NOMO-1 treated with dmso at 0.1 percent for 144 hours (cell line): ENCODE data around the gene SLC9A7.
"Not testable (repeated sequence)": the region's sequence is repeated elsewhere in the genome, so short reads cannot be mapped to it uniquely, and the experiment has no call there.

Source experiments
- DNase-seq: peaks from one replicate; lab custom pipeline; 2025; ENCODE audit not compliant: unreplicated experiment; lab: John Stamatoyannopoulos, UW

Gene SLC9A7

GRCh38 chrX:46758956-46759644, at the start of gene SLC9A7:
TSS of gene SLC9A7 (minus strand) at chrX:46759118. CDS start at chrX:46759029, 89 bp downstream.
- DNase-seq, result peak; percentile 44

DNA sequence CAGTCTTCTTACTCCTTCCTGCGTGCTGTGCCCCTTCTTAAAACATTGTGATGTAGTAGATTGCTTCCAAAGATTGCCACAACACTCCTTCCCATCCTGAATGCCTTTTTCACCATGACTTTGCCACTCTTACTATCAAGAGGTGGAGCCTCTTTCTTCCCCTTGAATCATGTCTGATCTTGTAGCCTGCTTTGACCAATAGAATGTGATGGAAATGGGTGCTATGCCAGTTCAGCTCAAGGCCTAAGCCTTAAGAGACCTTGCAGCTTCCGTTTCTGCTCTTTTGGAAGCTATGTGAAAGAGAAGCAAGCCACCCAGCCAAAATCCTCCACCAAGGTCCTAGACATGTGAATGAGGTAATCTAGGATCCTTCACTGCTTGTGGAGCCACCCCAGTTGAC, 46.4 kb upstream of the SLC9A7 start:
- no peak for DNase-seq

GRCh38 chrX:46803140-46803539, 44.2 kb upstream of the SLC9A7 start:
- DNase-seq, result no peak

DNA sequence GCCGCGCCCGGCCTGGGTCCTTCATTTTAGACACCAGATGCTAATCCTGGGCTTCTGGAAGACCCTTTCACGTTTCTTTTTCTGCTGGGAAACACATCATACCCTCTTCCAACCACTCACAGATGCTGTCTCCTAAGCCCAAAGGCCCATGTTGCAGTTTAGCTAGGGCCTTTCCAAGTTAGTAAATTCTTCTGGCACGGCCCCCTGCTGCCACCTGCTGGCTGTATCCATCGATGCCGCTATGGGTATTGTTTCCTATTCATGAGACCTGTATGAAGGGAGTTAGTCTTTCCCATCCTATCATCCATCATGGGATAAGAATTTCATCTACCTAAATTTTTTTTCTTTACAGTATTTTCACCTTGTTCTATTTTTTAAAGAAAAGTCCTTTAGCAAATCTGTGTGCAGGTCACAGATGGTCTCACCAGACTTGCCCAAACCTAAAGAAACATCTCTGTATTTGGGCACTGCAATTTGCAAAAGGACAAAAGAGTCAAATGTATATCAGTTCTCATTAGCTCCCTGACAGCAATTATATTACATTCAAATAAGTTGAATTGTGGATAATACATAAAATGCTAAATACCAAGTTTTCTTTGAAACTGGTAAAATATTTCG, 37.8 kb upstream of the SLC9A7 start:
- DNase-seq, result peak; percentile 23

DNA sequence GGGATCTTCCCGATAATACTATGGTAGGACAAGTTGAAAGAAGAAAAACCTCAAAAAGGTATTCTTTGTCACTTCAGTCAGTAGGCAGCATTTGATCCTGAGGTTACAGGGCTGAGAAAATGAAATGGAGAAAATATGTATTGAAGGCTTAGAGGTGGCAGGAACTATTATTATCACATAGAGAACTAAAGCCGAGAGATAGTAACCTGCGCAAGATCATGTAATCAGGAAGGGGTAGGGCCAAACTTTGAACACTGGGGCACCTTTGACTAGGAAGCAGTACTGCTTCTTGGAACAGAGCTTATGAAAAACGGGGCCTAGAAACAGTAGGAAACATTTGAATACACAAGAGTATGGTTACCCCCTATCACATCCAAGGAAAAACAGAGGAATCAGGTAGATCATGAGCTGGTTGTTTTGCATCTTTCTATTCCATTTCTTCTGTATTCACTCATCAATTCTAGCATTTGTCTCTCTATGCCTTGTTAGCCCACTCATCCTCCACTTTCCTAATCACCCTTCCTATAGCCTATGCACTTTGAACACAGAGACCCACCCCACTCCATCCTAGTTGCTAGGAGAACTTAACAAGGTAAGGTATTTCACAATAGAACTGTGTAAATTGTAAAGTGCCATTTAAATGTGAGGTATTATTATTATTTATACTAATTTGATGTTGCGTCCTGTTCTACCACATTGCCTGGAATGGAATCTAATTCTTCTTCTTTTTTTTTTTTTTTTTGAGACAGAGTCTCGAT, 34.6 kb upstream of the SLC9A7 start:
- peak; percentile 35 for DNase-seq

- DNase-seq, result no peak
Measured at GRCh38 chrX:46792810-46793188, 33.9 kb upstream of the SLC9A7 start.

DNA sequence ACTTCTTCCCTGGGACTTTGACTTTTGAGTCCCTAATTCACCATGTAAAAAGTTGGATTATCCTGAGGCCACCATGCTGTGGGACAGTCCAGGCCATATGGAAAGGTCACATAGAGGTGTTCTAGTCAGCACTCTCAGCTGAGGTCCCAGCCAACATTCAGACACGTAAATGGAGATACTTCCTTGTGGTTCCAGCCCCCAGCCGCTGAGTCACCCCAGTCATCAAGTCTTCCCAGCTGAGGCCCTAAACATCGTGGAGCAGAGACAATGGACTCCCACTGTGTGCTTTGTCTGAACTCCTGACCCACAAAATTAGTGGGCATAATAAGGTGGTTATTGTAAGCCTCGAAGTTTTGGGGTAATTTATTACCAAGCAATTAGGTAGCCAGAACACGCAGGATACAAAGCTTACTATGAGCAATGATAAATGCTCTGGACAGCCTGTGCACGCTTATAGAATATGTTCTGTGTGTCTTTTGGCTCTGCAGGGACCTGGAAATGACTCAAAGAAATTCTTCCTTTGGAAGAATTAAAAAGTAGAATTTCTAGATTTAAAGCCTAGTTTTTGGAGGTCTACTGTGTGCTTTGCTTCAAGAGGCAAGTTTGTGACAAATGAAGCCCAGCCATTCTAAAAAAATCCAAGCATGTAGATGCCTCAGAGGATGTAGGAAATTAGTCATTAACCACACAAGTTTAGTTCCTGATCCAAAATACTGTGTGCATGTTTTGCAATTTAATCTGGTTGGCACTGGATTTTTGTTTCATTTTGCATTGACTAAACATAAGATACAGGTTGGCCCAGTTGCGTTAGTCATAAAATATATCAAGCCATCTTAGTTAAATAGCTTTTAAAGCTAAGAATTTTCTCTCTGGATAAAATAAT, 33.2 kb upstream of the SLC9A7 start:
- peak; percentile 70 for DNase-seq

DNA sequence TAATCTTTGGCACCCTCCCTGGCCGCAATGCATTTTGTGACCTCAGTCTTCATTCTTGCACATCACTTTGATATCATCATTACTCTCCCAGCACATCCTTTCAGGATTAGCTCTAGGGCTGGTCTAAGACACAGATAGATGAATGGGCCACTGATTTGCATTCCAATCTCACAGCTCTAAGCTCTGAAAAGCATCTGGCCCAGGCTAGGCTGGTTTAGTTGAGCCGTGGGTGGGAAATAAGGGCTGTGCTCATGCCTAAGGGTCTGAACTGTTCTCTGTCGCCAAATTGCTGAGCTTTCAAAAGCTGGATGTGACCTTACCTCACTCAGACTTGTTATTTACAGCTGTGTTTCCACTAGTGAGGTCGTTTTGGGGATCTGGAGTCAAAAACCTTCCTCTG, 30.0 kb upstream of the SLC9A7 start:
- DNase-seq, result no peak

- not testable (repeated sequence) for DNase-seq
Measured at GRCh38 chrX:46784437-46784836, 25.5 kb upstream of the SLC9A7 start.

DNA sequence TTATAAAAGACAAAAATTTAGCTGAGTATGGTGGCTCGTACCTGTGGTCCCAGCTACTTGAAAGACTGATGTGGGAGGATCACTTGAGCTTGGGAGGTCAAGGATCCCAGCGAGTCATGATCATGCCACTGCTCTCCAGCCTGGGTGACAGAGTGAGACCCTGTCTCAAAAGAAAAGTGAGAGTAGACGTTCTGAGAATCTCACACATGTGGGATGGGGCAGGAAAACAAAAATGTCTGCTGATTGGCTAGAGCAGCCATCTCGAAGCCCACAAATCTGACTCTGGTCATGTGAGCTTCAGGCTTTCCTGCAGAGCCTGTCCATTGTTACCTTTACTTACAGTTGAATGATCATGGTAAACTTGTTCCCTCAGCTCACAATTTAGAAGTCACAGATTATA, 23.1 kb upstream of the SLC9A7 start:
- DNase-seq, result no peak

- DNase-seq, result no peak
Measured at GRCh38 chrX:46777971-46778810, 19.3 kb upstream of the SLC9A7 start.

DNA sequence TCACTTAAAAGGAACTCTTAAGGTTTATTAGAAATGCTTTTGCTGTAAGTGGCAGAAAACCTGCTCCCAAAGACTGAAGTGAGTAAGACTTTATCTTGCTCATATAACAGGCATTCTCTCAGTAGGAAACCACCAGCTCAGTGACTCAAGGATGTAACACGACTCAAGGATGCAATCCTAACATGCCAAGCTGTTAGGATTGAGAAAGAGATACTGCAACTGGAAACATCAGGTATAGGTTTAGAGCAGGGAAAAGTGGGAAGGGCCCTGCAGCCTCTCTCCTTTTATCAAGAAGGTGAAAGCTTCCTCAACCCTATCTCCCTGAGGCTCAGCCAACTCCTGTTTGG, 11.9 kb upstream of the SLC9A7 start:
- DNase-seq, result no peak

DNA sequence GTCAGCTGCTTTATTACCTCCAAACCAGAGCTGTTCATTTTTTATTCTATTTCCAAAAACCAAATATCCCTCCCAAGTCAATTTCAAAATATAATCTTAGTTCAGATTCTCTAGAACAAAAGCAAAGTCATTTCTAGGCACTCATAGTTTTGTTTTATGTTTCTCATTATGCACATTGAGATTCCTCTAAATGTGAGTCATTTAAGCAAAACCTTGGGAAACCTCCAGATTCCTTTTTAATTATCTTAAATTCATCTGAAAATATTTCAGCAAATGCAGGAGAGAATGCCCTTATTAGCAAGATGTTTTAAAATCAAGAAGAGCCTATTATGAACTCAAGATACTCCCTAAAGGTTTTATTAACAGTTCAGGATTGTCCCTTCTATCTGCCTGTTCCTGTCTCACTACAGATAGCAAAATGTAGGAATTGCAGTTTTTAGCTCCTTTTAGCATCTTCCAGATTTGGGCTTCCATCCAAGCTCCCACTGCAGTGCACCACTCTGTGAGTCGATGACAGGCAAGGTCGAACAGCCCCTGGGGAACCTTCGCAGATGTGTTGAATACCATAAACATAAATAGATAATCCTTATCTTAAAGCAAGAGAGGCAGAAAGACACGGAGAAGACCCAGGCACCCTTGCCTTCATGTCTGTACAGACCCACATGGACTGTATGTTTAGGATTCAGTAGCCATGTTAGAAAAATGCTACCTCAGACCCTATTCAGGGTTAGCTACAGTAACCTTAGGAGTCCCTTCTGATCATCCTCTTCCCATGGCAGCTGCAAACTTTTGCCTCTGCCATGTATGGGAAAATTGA, 11.3 kb upstream of the SLC9A7 start:
- no peak for DNase-seq

DNA sequence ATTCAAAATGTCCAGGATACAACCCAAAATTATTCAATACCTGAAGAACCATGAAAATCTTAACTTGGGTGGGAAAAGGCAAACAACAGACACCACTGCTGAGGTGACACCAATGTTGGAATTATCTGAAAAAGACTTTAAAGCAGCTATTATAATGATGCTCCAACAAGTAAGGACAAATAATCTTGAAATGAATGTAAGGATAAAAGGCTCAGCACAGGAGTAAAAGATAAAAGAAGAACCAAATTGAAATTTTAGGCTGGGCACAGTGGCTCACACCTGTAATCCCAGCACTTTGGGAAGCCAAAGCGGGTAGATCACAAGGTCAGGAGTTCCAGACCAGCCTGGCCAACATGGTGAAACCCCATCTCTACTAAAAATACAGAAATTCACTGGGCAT, 4.0 kb upstream of the SLC9A7 start:
- no peak for DNase-seq

- no peak for DNase-seq
Measured at GRCh38 chrX:46759645-46759974, 692 bp upstream of the SLC9A7 start.

- no peak for DNase-seq
Measured at GRCh38 chrX:46758163-46758955, 559 bp downstream of the SLC9A7 start.

- no peak for DNase-seq
Measured at GRCh38 chrX:46757593-46757992, 1.3 kb downstream of the SLC9A7 start.

- DNase-seq, result no peak
Measured at GRCh38 chrX:46757052-46757451, 1.9 kb downstream of the SLC9A7 start.

- DNase-seq, result no peak
Measured at GRCh38 chrX:46755671-46756070, 3.2 kb downstream of the SLC9A7 start.
